H9 (cell line): Measurements from ENCODE around the gene DLST. TPM values are rescaled to one million over a fixed set of nuclear protein-coding genes. Genes with fewer than 3 reads are reported as not detected.

Source experiments
- DNase-seq: peaks from one replicate; pipeline ENCODE4 v3.0.0-alpha.2; 2017
- H2AFZ ChIP-seq: one replicate; pipeline ENCODE4 v1.6.1; 2013; ENCODE audit warnings: mild to moderate bottlenecking, low read length, control low read depth, moderate library complexity
- H2AK5ac ChIP-seq: 2 replicates; pipeline ENCODE4 v1.6.1; 2013; ENCODE audit warnings: low read length, control low read depth, mixed read lengths; ENCODE audit not compliant: insufficient read length
- H2BK120ac ChIP-seq: one replicate; pipeline ENCODE4 v1.6.1; 2013; ENCODE audit warnings: low read depth, mild to moderate bottlenecking, low read length, control low read depth, inconsistent platforms; ENCODE audit not compliant: poor library complexity, severe bottlenecking
- H2BK12ac ChIP-seq: 2 replicates; pipeline ENCODE4 v1.6.1; 2013; ENCODE audit warnings: low read length, control low read depth, mixed read lengths, low read depth; ENCODE audit not compliant: insufficient read length
- H2BK15ac ChIP-seq: 2 replicates; pipeline ENCODE4 v1.6.1; 2013; ENCODE audit warnings: low read depth, low read length, control low read depth
- H2BK20ac ChIP-seq: one replicate; pipeline ENCODE4 v1.6.1; 2013; ENCODE audit warnings: low read depth, mild to moderate bottlenecking, low read length, control low read depth, inconsistent platforms; ENCODE audit not compliant: poor library complexity, severe bottlenecking
- H2BK5ac ChIP-seq: 2 replicates; pipeline ENCODE4 v1.6.1; 2013; ENCODE audit warnings: low read length, control low read depth, mixed read lengths; ENCODE audit not compliant: insufficient read length
- H3K14ac ChIP-seq: 2 replicates; pipeline ENCODE4 v1.6.1; 2013; ENCODE audit warnings: low read length, control low read depth; ENCODE audit not compliant: insufficient read depth
- H3K18ac ChIP-seq: 2 replicates; pipeline ENCODE4 v1.6.1; 2013; ENCODE audit warnings: low read depth, mild to moderate bottlenecking, mixed read lengths, low read length, control low read depth; ENCODE audit not compliant: insufficient read length
- H3K23ac ChIP-seq: 2 replicates; pipeline ENCODE4 v1.6.1; 2013; ENCODE audit warnings: low read length, control low read depth, mixed read lengths, low read depth; ENCODE audit not compliant: insufficient read length
- H3K23me2 ChIP-seq: 2 replicates; pipeline ENCODE4 v1.6.1; 2013; ENCODE audit warnings: low read depth, mild to moderate bottlenecking, mixed read lengths, low read length, control low read depth; ENCODE audit not compliant: insufficient read length, poor library complexity, severe bottlenecking
- H3K27ac ChIP-seq: 2 replicates; pipeline ENCODE4 v1.5.1; 2013; ENCODE audit warnings: low read length, control low read depth, mixed read lengths, low read depth; ENCODE audit not compliant: insufficient read length
- H3K27me3 ChIP-seq: 2 replicates; pipeline ENCODE4 v1.6.1; 2013; ENCODE audit warnings: low read length, control low read depth, inconsistent platforms; ENCODE audit not compliant: insufficient read depth
- H3K4ac ChIP-seq: 2 replicates; pipeline ENCODE4 v1.6.1; 2013; ENCODE audit warnings: low read depth, mild to moderate bottlenecking, control low read depth, inconsistent platforms, low read length, moderate library complexity
- H3K4me1 ChIP-seq: 2 replicates; pipeline ENCODE4 v1.6.1; 2013; ENCODE audit warnings: low read length, control low read depth, inconsistent platforms; ENCODE audit not compliant: insufficient read depth
- H3K4me2 ChIP-seq: 2 replicates; pipeline ENCODE4 v1.6.1; 2013; ENCODE audit warnings: low read length, control low read depth, mixed read lengths; ENCODE audit not compliant: insufficient read length, insufficient read depth
- H3K56ac ChIP-seq: 2 replicates; pipeline ENCODE4 v1.6.1; 2013; ENCODE audit warnings: low read depth, mild to moderate bottlenecking, mixed read lengths, low read length, control low read depth; ENCODE audit not compliant: insufficient read length
- H3K79me1 ChIP-seq: 2 replicates; pipeline ENCODE4 v1.6.1; 2013; ENCODE audit warnings: low read depth, mild to moderate bottlenecking, moderate library complexity, low read length, control low read depth, inconsistent platforms; ENCODE audit not compliant: insufficient read depth, poor library complexity, severe bottlenecking
- H3K79me2 ChIP-seq: 2 replicates; pipeline ENCODE4 v1.6.1; 2013; ENCODE audit warnings: low read length, control low read depth, inconsistent platforms; ENCODE audit not compliant: insufficient read depth
- H3K9ac ChIP-seq: 2 replicates; pipeline ENCODE4 v1.6.1; 2013; ENCODE audit warnings: low read length, control low read depth, mixed read lengths; ENCODE audit not compliant: insufficient read length; ENCODE audit errors: extremely low read depth
- H3K9me3 ChIP-seq: one replicate; pipeline ENCODE4 v1.6.1; 2013; ENCODE audit warnings: low read depth, low read length, inconsistent platforms; ENCODE audit not compliant: control insufficient read depth
- H3T11ph ChIP-seq: one replicate; pipeline ENCODE4 v1.6.1; 2013; ENCODE audit warnings: mild to moderate bottlenecking, low read length, control low read depth, inconsistent platforms
- H4K20me1 ChIP-seq: one replicate; pipeline ENCODE4 v1.6.1; 2013; ENCODE audit not compliant: control insufficient read depth, insufficient read length, insufficient read depth
- H4K5ac ChIP-seq: 2 replicates; pipeline ENCODE4 v1.6.1; 2013; ENCODE audit warnings: low read depth, mild to moderate bottlenecking, mixed read lengths, low read length, control low read depth; ENCODE audit not compliant: insufficient read length
- H4K8ac ChIP-seq: replicated peaks from 2 replicates; pipeline ENCODE4 v1.6.1; 2013; ENCODE audit warnings: low read length, control low read depth, mixed read lengths, low read depth; ENCODE audit not compliant: insufficient read length
- H4K91ac ChIP-seq: 2 replicates; pipeline ENCODE4 v1.6.1; 2013; ENCODE audit warnings: low read depth, mild to moderate bottlenecking, moderate library complexity, mixed read lengths, low read length, control low read depth; ENCODE audit not compliant: insufficient read length
- H3K27ac Mint-ChIP-seq, 3 experiments: 2 replicates in 2 of 3; 3 replicates in 1 of 3; pipeline ENCODE4 v1.8.0; 2020 to 2021; ENCODE audit warnings: mixed read lengths in 3 of 3, mild to moderate bottlenecking in 1 of 3, moderate library complexity in 1 of 3
- H3K27me3 Mint-ChIP-seq: 2 replicates; pipeline ENCODE4 v1.8.0; 2021; ENCODE audit warnings: low read depth, mild to moderate bottlenecking, moderate library complexity, mixed read lengths
- H3K36me3 Mint-ChIP-seq, 3 experiments: 2 replicates in 2 of 3; 3 replicates in 1 of 3; pipeline ENCODE4 v1.8.0; 2020 to 2021; ENCODE audit warnings: low read depth in 3 of 3, mixed read lengths in 3 of 3; ENCODE audit not compliant: insufficient read depth in 1 of 3
- H3K4me1 Mint-ChIP-seq, 2 experiments: 2 replicates each; pipeline ENCODE4 v1.8.0; 2020; ENCODE audit warnings: mixed read lengths in 2 of 2
- H3K4me3 Mint-ChIP-seq, 2 experiments: 2 replicates in 1 of 2; 3 replicates in 1 of 2; pipeline ENCODE4 v1.8.0; 2020 to 2021; ENCODE audit warnings: mild to moderate bottlenecking in 2 of 2, mixed read lengths in 2 of 2, moderate library complexity in 1 of 2
- H3K9me3 Mint-ChIP-seq, 2 experiments: 2 replicates in 1 of 2; 3 replicates in 1 of 2; pipeline ENCODE4 v1.8.0; 2020; ENCODE audit warnings: mild to moderate bottlenecking in 2 of 2, mixed read lengths in 2 of 2, moderate library complexity in 1 of 2
- WGBS: extraction: QIAGEN DNeasy Blood & Tissue Kit; methylation state at CpG from one replicate; pipeline ENCODE4 v1.1.7; 2013; ENCODE audit warnings: missing lambda C conversion rate, low lambda C conversion rate, mixed read lengths; ENCODE audit not compliant: insufficient read length; ENCODE audit errors: extremely low coverage; 5-methylcytosine and 5-hydroxymethylcytosine counted together
- total RNA-seq: library from RNA; stranded (reverse); gene quantifications from 2 replicates; pipeline ENCODE4 v1.2.1, GENCODE V29; 2021
- TF ChIP-seq, protein P1 (sequence below): fragments of 200-600 bp; sonication (generic); conservative IDR thresholded peaks from 3 replicates; pipeline ENCODE4 v1.8.0; 2021; ENCODE audit warnings: antibody characterized with exemption, mild to moderate bottlenecking

DLST gene
- total RNA-seq, 1 experiment from 2014 or later = 116 TPM

DNA sequence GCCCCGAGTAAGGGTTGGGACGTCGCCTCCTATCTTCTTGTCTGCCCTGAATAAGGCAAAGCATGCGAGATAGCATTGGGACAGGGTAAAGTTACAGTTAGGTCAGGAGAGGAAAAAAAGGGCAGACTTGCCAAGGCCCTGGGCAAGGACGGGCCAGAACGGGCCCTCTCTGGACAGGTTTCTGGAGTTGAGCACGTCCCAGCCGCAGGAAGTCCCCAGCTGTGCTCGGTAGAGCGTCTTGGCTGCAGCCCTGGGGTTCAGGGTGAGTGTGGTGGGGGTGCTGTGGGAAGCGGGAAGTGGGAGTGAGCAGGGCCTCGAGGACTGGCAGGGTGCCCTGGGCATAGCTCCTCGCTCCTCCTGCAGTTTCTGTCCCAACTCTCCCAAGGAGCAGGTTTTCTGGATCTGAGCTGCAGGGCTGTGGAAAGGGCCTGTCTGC lies 35.9 kb downstream of the DLST start:
- Histone ChIP-seq H3K23me2 (peaks cover 2% of the 10 kb centered on the region), H2BK20ac (no peak overlapping the region), H3K4ac (no peak overlapping the region), H4K20me1 (no peaks in the 10 kb centered on the region), H3K23ac (no peak overlapping the region), H3K27ac (no peak overlapping the region), H2BK5ac (no peak overlapping the region), H3K79me1 (no peaks in the 10 kb centered on the region), H3K14ac (no peak overlapping the region; the same call in 1 of the 2 replicates), H3T11ph (no peak overlapping the region), H3K18ac (no peak overlapping the region), H3K79me2 (no peaks in the 10 kb centered on the region), H2AK5ac (no peak overlapping the region), H3K27me3 (no peaks in the 10 kb centered on the region), H3K56ac (no peak overlapping the region), H2AFZ (no peak overlapping the region), H4K91ac (no peak overlapping the region), H4K8ac (no peak overlapping the region), H4K5ac (no peak overlapping the region), H2BK15ac (no peak overlapping the region), H2BK120ac (no peak overlapping the region), H3K9ac (no peak overlapping the region), H3K9me3 (no peaks in the 10 kb centered on the region), H3K4me1 (no peaks in the 10 kb centered on the region; the same call in 1 of the 2 replicates), H3K4me2 (no peak overlapping the region), H2BK12ac (no peak overlapping the region)
- H3K36me3 Mint-ChIP-seq = peaks cover 0 to 6% (median 0%) of the 10 kb centered on the region in 3 experiments; a peak in 2 of 7 replicates
- H3K27me3 Mint-ChIP-seq = peaks cover 3% of the 10 kb centered on the region
- peak overlapping the region in 2 of 3 experiments; percentile 9 to 77; a peak in 4 of 7 replicates for H3K27ac Mint-ChIP-seq
- H3K4me1 Mint-ChIP-seq = peaks cover 6 to 7% of the 10 kb centered on the region in 2 experiments; a peak in 3 of 4 replicates
- no peak for DNase-seq
- H3K9me3 Mint-ChIP-seq = no peaks in the 10 kb centered on the region
- TF ChIP-seq, protein P1, sequence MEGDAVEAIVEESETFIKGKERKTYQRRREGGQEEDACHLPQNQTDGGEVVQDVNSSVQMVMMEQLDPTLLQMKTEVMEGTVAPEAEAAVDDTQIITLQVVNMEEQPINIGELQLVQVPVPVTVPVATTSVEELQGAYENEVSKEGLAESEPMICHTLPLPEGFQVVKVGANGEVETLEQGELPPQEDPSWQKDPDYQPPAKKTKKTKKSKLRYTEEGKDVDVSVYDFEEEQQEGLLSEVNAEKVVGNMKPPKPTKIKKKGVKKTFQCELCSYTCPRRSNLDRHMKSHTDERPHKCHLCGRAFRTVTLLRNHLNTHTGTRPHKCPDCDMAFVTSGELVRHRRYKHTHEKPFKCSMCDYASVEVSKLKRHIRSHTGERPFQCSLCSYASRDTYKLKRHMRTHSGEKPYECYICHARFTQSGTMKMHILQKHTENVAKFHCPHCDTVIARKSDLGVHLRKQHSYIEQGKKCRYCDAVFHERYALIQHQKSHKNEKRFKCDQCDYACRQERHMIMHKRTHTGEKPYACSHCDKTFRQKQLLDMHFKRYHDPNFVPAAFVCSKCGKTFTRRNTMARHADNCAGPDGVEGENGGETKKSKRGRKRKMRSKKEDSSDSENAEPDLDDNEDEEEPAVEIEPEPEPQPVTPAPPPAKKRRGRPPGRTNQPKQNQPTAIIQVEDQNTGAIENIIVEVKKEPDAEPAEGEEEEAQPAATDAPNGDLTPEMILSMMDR = no peak
- H3K4me3 Mint-ChIP-seq = no peak overlapping the region; a peak in 1 of 5 replicates
- no CpG with 5 or more reads among the region's 13 CpGs for WGBS
